ENCODE measurements around the gene PICALM. TPM values are rescaled to one million over a fixed set of nuclear protein-coding genes. Genes with fewer than 3 reads are reported as not detected.

PICALM gene
- total RNA-seq, 1 experiment from 2014 or later = 211 TPM

DNA sequence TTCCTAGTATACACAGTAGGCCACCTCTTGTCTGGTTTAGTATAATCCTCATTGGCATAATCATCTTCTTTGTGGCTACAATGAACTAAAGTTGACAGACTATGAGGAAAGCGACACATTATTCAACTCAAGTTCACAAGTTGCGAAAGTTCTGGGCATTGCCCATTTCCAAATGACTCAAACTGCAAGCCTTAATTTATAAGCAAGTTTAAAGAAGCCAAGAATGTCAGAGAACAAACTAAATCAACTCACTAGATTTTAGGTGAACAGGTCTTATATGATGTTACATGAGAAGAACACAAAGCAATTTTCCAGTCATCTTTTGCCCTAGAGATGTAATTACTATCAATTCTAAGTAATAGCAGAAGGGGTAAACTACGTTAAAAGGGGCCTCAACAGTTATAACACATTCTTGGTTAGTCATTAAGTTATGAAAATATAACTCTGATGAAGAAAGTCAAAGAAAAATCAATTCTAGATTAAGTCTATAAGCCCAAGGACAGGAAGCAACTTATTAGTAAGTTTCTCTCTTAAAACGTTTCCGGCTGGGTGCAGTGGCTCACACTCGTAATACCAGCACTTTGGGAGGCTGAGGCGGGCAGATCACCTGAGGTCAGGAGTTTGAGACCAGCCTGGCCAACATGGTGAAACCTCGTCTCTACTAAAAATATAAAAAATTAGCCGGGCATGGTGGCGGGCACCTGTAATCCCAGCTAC is 21.5 kb downstream of the PICALM start:
- peak; percentile 48 for DNase-seq (ENCODE audit: low read depth)

GRCh38 chr11:86046116-86046515 is 22.8 kb downstream of the PICALM start:
- no peak for DNase-seq (ENCODE audit: low read depth)

GRCh38 chr11:86043765-86044503 is 24.9 kb downstream of the PICALM start:
- peak; percentile 56 for DNase-seq (ENCODE audit: low read depth)

DNA sequence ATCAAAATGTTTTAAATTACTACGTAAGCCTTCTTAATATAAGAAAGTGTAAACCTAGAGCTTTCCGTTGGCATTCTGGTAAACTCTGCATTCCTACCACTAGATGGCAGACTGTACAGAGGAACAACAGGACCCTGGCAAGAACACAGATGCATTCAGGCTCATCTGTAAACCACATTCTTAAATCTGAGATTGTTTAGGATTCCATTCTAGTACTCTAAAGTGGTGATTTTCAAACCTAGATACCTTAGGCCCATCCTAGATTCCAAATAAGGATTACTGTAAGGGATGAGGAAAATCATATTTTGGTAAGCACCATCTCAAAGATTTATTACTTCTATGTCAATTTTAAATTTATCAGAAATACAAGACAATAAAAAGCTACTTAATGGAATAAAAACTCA is 26.9 kb downstream of the PICALM start:
- peak; percentile 86 for DNase-seq (ENCODE audit: low read depth)

GRCh38 chr11:86040919-86041850 is 27.7 kb downstream of the PICALM start:
- DNase-seq (ENCODE audit: low read depth) = no peak

DNA sequence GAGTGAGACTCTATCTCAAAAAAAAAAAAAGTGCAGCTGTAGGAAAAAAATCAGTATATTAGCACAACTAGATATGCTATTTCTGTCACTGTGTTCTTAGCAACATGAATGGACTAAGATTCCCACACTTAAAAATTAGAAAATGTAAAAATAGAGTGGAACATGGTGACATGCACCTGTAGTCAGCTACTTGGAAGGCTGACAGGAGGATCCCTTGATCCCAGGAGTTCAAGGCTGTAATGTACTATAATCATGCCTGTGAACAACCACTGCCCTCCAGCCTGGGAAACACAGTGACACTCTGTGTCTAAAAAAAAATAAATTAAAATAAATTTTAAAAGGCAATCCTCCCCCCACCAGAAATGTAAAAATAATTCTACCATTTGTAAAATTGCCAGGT is 29.8 kb downstream of the PICALM start:
- no peak for DNase-seq (ENCODE audit: low read depth)

DNA sequence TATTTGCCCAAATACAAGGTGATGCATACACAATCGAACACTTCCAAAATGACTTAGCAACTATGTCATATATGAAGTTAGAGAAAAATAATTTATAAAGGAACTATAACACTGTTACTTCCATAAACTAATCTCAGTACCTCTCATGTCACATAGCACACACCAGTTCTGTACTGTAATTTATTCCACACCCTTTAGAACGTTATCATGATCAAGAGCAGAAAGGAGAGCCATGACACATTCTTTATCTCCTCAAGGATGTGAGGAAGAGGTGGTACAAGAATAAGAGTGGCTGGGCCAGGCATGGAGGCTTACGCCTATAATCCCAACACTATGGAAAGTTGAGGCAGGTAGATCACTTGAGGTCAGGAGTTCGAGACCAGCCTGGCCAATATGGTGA is 31.1 kb downstream of the PICALM start:
- no peak for DNase-seq (ENCODE audit: low read depth)

- no peak for DNase-seq (ENCODE audit: low read depth)
Measured at GRCh38 chr11:86035920-86036319, 33.0 kb downstream of the PICALM start.

DNA sequence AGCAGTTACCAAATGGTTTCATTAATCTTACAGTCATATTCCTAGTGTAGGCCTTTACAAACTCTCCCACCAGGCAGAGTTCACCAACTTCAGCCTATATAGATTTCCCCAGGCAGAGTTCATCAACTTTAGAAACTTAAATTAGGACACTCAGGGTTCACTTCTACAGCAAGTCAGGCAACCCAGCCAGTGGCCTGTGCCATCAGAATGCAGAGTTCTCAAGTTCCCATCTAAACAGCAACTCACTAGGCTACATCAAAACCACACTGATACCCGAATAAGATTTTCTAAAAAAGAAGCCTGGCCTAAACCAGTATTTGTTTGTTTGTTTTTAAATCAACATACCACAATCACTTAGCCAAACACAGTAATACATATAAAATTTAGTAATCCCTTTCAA is 33.7 kb downstream of the PICALM start:
- no peak for DNase-seq (ENCODE audit: low read depth)

DNA sequence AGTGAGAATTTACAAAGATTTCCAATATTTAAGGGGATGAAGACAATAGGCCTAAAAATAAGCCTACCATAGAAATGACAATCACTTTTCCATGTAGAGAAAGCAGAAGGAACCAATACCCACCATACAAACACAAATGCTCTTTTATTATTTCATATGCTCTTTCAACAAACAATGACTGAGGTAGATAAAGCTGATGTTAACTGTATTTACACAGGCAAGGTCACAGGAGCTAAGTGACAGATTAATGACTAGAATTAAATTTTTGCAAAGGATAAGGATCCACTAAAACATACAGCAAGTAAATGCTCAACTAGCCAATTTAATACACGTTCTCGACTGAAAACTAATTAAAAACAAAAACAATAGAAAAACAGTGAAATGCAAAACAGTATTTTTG is 34.2 kb downstream of the PICALM start:
- DNase-seq (ENCODE audit: low read depth) = no peak

GRCh38 chr11:86021377-86021776 is 47.5 kb downstream of the PICALM start:
- DNase-seq (ENCODE audit: low read depth) = peak; percentile 7

- no peak for DNase-seq (ENCODE audit: low read depth)
Measured at GRCh38 chr11:86018249-86018648, 50.6 kb downstream of the PICALM start.

DNA sequence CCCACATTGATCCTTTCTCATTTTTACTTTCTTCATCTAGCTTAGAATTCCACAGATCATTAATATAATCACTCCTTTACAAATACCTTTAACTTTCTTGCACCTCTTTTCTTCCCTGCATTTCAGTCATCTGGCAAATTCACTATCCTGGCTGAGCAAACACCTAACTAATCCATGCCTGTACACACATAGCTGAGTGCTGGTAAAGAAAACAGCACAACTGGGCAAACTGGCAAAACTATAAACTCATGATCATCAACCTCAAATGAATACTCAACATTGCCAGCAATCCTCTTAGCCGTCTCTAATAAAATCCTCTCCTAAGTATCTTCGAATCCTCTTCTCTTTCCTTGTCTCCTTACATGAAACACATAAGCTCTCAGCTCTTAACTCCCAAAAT is 52.4 kb downstream of the PICALM start:
- DNase-seq (ENCODE audit: low read depth) = no peak

GRCh38 chr11:86015699-86016098 is 53.2 kb downstream of the PICALM start:
- no peak for DNase-seq (ENCODE audit: low read depth)

DNA sequence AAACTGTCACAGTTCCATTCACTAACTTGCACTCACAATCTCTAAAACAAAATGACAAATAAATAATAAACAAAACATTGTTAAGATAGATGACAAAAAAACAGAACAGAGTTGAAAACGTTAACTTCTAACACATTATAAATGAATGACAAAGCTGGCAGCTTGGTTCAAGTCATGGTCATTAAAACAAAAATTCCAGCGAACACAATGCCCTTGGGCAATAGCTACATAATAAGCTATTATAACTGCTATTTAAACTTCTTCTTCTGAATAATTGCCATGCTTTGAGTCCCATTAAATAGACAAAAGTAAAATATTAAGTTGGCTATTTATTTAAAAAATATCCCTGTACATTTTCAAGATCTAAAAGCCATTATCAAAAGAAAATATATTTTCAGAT is 54.7 kb downstream of the PICALM start:
- DNase-seq (ENCODE audit: low read depth) = peak; percentile 32

DNA sequence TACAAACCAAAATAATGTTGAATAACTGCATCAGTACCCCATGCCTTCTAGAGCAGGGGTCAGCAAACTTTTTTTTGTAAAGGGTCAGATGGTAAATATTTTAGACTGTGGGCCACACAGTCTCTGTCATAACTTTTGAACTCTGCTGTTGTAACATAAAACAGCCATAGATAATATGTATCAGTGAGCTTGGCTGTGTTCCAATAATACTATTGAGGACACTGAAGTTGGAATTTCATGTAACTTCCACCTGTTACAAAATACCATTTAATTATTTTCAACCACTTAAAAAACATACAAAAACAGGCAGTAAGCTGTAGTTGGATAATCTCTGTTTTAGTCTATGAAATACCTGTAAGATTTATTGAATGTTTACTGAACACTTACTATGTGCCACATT is 55.2 kb downstream of the PICALM start:
- DNase-seq (ENCODE audit: low read depth) = no peak

GRCh38 chr11:86011175-86011574 is 57.7 kb downstream of the PICALM start:
- DNase-seq (ENCODE audit: low read depth) = no peak

GRCh38 chr11:86003654-86004053 is 65.2 kb downstream of the PICALM start:
- DNase-seq (ENCODE audit: low read depth) = no peak

DNA sequence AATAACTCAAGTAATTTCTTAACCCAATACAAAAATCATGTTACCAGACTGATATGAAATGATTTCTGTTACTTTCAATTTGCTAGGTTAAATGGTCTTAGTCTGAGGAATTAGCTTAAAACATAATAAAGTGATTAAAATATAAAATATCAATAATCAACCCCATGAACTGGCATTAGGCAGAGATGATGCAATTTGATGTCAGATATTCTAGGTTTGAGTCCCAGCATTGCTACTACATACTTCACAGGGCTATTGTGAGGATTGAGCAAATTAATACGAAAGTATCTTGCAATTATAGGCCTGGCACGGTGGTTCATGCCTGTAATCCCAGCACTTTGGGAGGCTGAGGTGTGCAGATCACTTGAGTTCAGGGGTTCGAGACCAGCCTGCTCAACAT is 66.5 kb downstream of the PICALM start:
- DNase-seq (ENCODE audit: low read depth) = no peak

- DNase-seq (ENCODE audit: low read depth) = no peak
Measured at GRCh38 chr11:85991508-85991907, 77.4 kb downstream of the PICALM start.

DNA sequence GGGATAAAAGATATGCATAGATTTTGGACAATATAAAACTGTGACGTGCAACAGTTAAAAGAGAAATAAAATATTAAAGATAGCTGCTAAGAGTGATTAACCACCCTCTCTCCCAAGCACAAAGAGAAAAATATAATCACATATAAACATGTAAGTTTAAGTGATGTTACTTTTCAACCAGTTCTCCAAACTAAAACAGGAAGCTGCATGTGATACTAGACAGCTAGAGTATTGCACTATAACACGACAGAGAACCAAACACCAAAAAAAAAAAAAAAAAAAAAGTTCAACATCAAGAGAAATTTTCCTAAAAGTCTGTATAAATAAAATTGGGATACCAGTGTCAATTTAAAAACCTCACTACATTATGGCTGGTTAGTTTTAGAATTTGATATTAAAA is 79.1 kb downstream of the PICALM start:
- no peak for DNase-seq (ENCODE audit: low read depth)

DNA sequence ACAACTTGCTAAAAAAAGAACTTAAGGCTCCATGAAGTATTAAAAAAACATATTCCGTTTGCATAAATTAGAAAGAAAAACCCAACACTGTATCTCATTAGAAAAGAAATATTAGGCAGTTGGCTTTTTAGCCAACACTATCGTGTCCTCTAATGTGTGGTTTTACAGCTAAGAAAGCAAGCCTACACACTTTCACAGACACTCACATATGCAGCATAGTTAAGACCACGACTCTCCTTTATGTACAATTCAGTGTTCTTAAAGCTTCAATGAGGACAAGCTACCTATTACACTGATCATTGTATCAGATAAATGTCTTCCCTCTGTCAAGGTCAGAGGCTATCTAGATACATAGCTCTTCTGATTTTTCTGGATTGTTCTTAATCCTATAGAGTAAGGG is 80.1 kb downstream of the PICALM start:
- DNase-seq (ENCODE audit: low read depth) = no peak

Measured in RPMI7951 (cell line).